ENCODE results near the gene RAB14. TPM values are rescaled to one million over a fixed set of nuclear protein-coding genes. Genes with fewer than 3 reads are reported as not detected.

RAB14 gene
- polyA plus RNA-seq, 1 of the 3 experiments (the other 2 are of a cell fraction), result 17.4 TPM

GRCh38 chr9:121206516-121207370 lies 5.1 kb upstream of the RAB14 start:
- POLR2A ChIA-PET, result no interaction called here
- CTCF ChIA-PET, result interaction anchor here (1.0 kb wide), 2 partner anchors 16 to 194 kb away, joined by 3 read pairs; no protein-coding TSS in a partner anchor
- 52% methylated on average over 8 of the region's 8 CpGs for WGBS (ENCODE audit: low lambda C conversion rate)

More at GRCh38 chr9:121206516-121207370, 5.1 kb upstream of the RAB14 start:
- no peak overlapping the region for H3K9ac ChIP-seq
- no peaks in the 10 kb centered on the region for H3K9me2 ChIP-seq
- no peaks in the 10 kb centered on the region for H3K79me2 ChIP-seq (ENCODE audit: insufficient read depth)
- H3F3A ChIP-seq (replicated peaks; ENCODE audit: insufficient read depth), result peaks cover 9% of the 10 kb centered on the region
- no peak overlapping the region for H3K27ac ChIP-seq (ENCODE audit: low read depth in 2 of 2, low read length in 1 of 2)
- no peaks in the 10 kb centered on the region for H3K36me3 ChIP-seq (replicated peaks in 1 of 2; ENCODE audit: control insufficient read depth in 1 of 2, insufficient read depth in 2 of 2, low read length in 1 of 2)
- no peak overlapping the region for H2AFZ ChIP-seq (ENCODE audit: low read depth)
- DNase-seq, result no peak
- TF ChIP-seq REST (IDR thresholded peaks at IDR 0.05; ENCODE audit: low read depth, low read length) (no peak), EZH2phosphoT487 (IDR thresholded peaks at IDR 0.05; ENCODE audit: borderline replicate concordance, low read depth) (no peak), USF2 (IDR thresholded peaks at IDR 0.05; ENCODE audit: borderline replicate concordance, low read depth, low read length) (no peak), GATA2 (CRISPR knock-in tag; IDR thresholded peaks at IDR 0.05) (no peak), CHD2 (IDR thresholded peaks at IDR 0.05; ENCODE audit: low read length, partially characterized antibody) (no peak), GABPA (IDR thresholded peaks at IDR 0.05; ENCODE audit: low read depth) (no peak), IRF3 (IDR thresholded peaks at IDR 0.05; ENCODE audit: low read depth, low read length) (no peak), NFIC (IDR thresholded peaks at IDR 0.05; ENCODE audit: borderline replicate concordance) (no peak), POLR2AphosphoS5 (IDR thresholded peaks at IDR 0.05; ENCODE audit: low read depth, low read length) (no peak), TEAD4 (IDR thresholded peaks at IDR 0.05; ENCODE audit: borderline replicate concordance, insufficient read depth) (no peak)
- no peaks in the 10 kb centered on the region for H3K9me3 ChIP-seq
- H3K4me1 ChIP-seq (ENCODE audit: control insufficient read depth in 1 of 2, insufficient read depth in 2 of 2, low read depth in 1 of 2, low read length in 1 of 2), result peaks cover 0 to 6% of the 10 kb centered on the region in 2 experiments; a peak in 2 of 4 replicates
- H3K4me2 ChIP-seq, result no peak overlapping the region
- no peak overlapping the region for H3K4me3 ChIP-seq (ENCODE audit: low read depth in 2 of 2, low read length in 1 of 2)
- H3K27me3 ChIP-seq (ENCODE audit: insufficient read depth), result no peaks in the 10 kb centered on the region
- no peaks in the 10 kb centered on the region for H4K20me1 ChIP-seq (ENCODE audit: insufficient read depth)

Measured in SK-N-SH (cell line).